ENCODE measurements around the gene RAB3D. TPM values are rescaled to one million over a fixed set of nuclear protein-coding genes. Genes with fewer than 3 reads are reported as not detected.
A peak's percentile ranks its signal among the peaks of the same experiment; 100 is the strongest.

The RAB3D gene
- total RNA-seq, 1 experiment from 2014 or later = 37.9 TPM

DNA sequence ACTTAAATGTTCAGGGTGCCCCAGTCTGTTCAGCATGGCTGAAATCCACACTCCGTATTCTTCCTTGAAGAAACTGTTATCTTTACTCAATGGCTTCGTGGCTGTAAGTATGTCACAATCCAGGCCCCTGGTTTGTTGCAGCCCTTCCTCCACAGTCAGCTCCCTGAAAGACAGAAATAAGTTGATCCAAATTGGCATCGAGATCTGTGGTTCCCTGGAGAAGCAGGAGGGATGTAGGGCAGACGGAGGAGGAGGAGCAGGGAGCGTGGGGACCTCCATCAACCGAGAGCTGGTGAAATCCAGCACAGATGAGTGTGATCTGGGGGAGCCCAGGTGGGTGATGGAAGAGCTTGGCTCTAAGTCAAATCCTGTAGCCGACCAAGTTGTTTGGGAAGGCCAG, 43.2 kb downstream of the RAB3D start:
- H3K4me1 ChIP-seq (ENCODE audit: insufficient read depth, low read length) = peaks cover 7% of the 10 kb centered on the region
- no peaks in the 10 kb centered on the region for H3K9me3 ChIP-seq (ENCODE audit: low read length)
- H3K9me2 ChIP-seq (replicated peaks; ENCODE audit: low read length) = no peaks in the 10 kb centered on the region
- CTCF ChIA-PET = no interaction called here
- no peak for DNase-seq
- H3K27ac ChIP-seq (ENCODE audit: low read length) = no peak overlapping the region
- H3K4me2 ChIP-seq (ENCODE audit: low read length) = no peak overlapping the region
- no peaks in the 10 kb centered on the region for H3K27me3 ChIP-seq (ENCODE audit: low read length)
- H2AFZ ChIP-seq (ENCODE audit: low read length) = no peak overlapping the region
- POLR2A ChIA-PET (ENCODE audit: unreplicated experiment) = no interaction called here
- H4K20me1 ChIP-seq (ENCODE audit: low read length) = no peaks in the 10 kb centered on the region
- no TSS peak for BruUV-seq (replicated peaks)
- TF ChIP-seq EZH2 (IDR thresholded peaks at IDR 0.05; ENCODE audit: low read length, unreplicated experiment) = no peak
- no peak for TF ChIP-seq EZH2phosphoT487 (IDR thresholded peaks at IDR 0.05; ENCODE audit: borderline replicate concordance, low read length)
- TF ChIP-seq, protein P1, sequence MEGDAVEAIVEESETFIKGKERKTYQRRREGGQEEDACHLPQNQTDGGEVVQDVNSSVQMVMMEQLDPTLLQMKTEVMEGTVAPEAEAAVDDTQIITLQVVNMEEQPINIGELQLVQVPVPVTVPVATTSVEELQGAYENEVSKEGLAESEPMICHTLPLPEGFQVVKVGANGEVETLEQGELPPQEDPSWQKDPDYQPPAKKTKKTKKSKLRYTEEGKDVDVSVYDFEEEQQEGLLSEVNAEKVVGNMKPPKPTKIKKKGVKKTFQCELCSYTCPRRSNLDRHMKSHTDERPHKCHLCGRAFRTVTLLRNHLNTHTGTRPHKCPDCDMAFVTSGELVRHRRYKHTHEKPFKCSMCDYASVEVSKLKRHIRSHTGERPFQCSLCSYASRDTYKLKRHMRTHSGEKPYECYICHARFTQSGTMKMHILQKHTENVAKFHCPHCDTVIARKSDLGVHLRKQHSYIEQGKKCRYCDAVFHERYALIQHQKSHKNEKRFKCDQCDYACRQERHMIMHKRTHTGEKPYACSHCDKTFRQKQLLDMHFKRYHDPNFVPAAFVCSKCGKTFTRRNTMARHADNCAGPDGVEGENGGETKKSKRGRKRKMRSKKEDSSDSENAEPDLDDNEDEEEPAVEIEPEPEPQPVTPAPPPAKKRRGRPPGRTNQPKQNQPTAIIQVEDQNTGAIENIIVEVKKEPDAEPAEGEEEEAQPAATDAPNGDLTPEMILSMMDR (conservative IDR thresholded peaks at IDR 0.05; ENCODE audit: low read depth, low read length) = no peak
- H3K9ac ChIP-seq (ENCODE audit: low read length) = no peak overlapping the region
- H3K36me3 ChIP-seq (ENCODE audit: low read depth, low read length) = no peaks in the 10 kb centered on the region
- no peak overlapping the region for H3K4me3 ChIP-seq (ENCODE audit: low read length)
- H3F3A ChIP-seq (ENCODE audit: low read length, unreplicated experiment) = no peaks in the 10 kb centered on the region
- H3K79me2 ChIP-seq (ENCODE audit: low read length) = no peaks in the 10 kb centered on the region
- intact Hi-C loops (cut with micrococcal nuclease) = no loop called here
- no peak for ATAC-seq

DNA sequence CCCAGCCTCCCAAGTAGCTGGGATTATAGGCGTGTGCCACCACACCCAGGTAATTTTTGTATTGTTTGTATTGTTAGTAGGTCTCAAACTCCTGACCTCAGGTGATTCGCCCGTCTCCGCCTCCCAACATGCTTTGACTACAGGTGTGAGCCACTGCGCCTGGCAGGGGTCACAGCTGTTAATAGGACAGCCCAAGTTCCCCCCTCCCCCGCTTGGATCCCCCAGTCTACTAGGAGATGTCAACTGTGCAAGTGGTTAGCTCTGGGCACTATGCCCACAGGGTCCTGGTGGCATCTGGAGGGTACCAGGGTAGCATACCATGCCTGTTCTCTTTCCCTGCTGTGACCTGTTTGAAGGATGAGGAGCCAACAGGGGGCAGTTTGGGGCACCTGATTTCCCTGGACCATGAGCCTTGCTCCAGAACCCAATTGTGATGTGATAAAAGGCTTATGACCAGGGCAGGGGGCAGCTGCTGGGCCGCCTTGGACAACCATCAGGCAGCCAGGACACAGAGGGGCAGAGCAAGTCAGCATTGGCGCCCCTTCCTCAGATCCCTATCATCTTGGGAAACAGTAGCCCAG, 43.7 kb downstream of the RAB3D start, which contains the start of gene TSPAN16:
Gene TSPAN16, plus strand, starts transcription at position 496 of the 581 bp plus-strand sequence. CDS start 138 bp downstream, outside the sequence.
- ATAC-seq = no peak
- Histone ChIP-seq H3K4me2 (ENCODE audit: low read length) (no peak within 1 kb of the TSS), H3K9me2 (replicated peaks; ENCODE audit: low read length) (no peaks in the 10 kb centered on the region), H3K36me3 (ENCODE audit: low read depth, low read length) (no peaks in the 10 kb centered on the region), H4K20me1 (ENCODE audit: low read length) (no peaks in the 10 kb centered on the region), H3F3A (ENCODE audit: low read length, unreplicated experiment) (no peaks in the 10 kb centered on the region), H3K4me3 (ENCODE audit: low read length) (no peak within 1 kb of the TSS), H2AFZ (ENCODE audit: low read length) (no peak within 1 kb of the TSS), H3K27me3 (ENCODE audit: low read length) (no peaks in the 10 kb centered on the region), H3K9me3 (ENCODE audit: low read length) (no peaks in the 10 kb centered on the region), H3K79me2 (ENCODE audit: low read length) (no peaks in the 10 kb centered on the region), H3K9ac (ENCODE audit: low read length) (no peak within 1 kb of the TSS), H3K4me1 (ENCODE audit: insufficient read depth, low read length) (peaks cover 7% of the 10 kb centered on the region), H3K27ac (ENCODE audit: low read length) (no peak within 1 kb of the TSS)
- ChIA-PET POLR2A (ENCODE audit: unreplicated experiment) (no interaction called here), CTCF (interaction anchor here (0.6 kb wide), 1 partner anchor 78 kb away, joined by 3 read pairs; no protein-coding TSS in a partner anchor)
- intact Hi-C loops (cut with micrococcal nuclease) = no loop called here
- no peak for DNase-seq
- TF ChIP-seq, protein P1 (conservative IDR thresholded peaks at IDR 0.05; ENCODE audit: low read depth, low read length) = peak; percentile 38
- no peak for TF ChIP-seq EZH2 (IDR thresholded peaks at IDR 0.05; ENCODE audit: low read length, unreplicated experiment)
- TF ChIP-seq EZH2phosphoT487 (IDR thresholded peaks at IDR 0.05; ENCODE audit: borderline replicate concordance, low read length) = no peak
- no TSS peak for BruUV-seq (replicated peaks)

DNA sequence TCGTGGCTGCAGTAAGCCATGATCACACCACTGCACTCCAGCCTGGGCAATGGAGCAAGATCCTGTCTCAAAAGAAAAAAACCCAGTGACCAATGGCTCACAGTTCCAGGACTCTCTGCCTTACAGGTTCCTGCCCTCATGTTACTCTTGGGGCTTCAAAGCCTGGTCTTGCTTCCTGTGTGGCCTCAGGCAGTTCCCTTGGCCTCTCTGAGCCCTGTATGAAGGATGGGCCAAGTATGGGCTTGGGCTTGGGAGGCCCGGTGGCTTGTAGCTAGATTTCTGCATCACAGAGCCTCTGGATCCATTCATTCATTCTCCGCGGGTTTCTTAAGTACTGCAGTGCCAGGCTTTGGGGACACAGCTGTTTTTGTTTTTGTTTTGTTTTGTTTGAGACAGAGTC, 44.3 kb downstream of the RAB3D start:
- TF ChIP-seq, protein P1 (conservative IDR thresholded peaks at IDR 0.05; ENCODE audit: low read depth, low read length) = no peak
- TF ChIP-seq EZH2 (IDR thresholded peaks at IDR 0.05; ENCODE audit: low read length, unreplicated experiment) (no peak), EZH2phosphoT487 (IDR thresholded peaks at IDR 0.05; ENCODE audit: borderline replicate concordance, low read length) (no peak)
- Histone ChIP-seq H3K27me3 (ENCODE audit: low read length) (no peaks in the 10 kb centered on the region), H3K79me2 (ENCODE audit: low read length) (no peaks in the 10 kb centered on the region), H3K27ac (ENCODE audit: low read length) (no peak overlapping the region), H3K4me1 (ENCODE audit: insufficient read depth, low read length) (peaks cover 7% of the 10 kb centered on the region), H2AFZ (ENCODE audit: low read length) (no peak overlapping the region), H3K36me3 (ENCODE audit: low read depth, low read length) (no peaks in the 10 kb centered on the region), H3K9me2 (replicated peaks; ENCODE audit: low read length) (no peaks in the 10 kb centered on the region), H3K9me3 (ENCODE audit: low read length) (no peaks in the 10 kb centered on the region), H3F3A (ENCODE audit: low read length, unreplicated experiment) (no peaks in the 10 kb centered on the region), H3K4me2 (ENCODE audit: low read length) (no peak overlapping the region), H4K20me1 (ENCODE audit: low read length) (no peaks in the 10 kb centered on the region), H3K9ac (ENCODE audit: low read length) (no peak overlapping the region), H3K4me3 (ENCODE audit: low read length) (no peak overlapping the region)
- ATAC-seq (no peak), DNase-seq (no peak)
- POLR2A ChIA-PET (ENCODE audit: unreplicated experiment) = no interaction called here
- CTCF ChIA-PET = interaction anchor here (0.6 kb wide), 1 partner anchor 78 kb away, joined by 3 read pairs; no protein-coding TSS in a partner anchor
- no TSS peak for BruUV-seq (replicated peaks)
- intact Hi-C loops (cut with micrococcal nuclease) = no loop called here

Data from PC-3 (cell line).